H9 (cell line): ENCODE measurements around the gene MCFD2. TPM values are rescaled to one million over a fixed set of nuclear protein-coding genes. Genes with fewer than 3 reads are reported as not detected.

ENCODE experiments used
- DNase-seq: peaks from one replicate; pipeline ENCODE4 v3.0.0-alpha.2; 2017
- H2AFZ ChIP-seq: one replicate; pipeline ENCODE4 v1.6.1; 2013; ENCODE audit warnings: mild to moderate bottlenecking, low read length, control low read depth, moderate library complexity
- H2AK5ac ChIP-seq: 2 replicates; pipeline ENCODE4 v1.6.1; 2013; ENCODE audit warnings: low read length, control low read depth, mixed read lengths; ENCODE audit not compliant: insufficient read length
- H2BK120ac ChIP-seq: one replicate; pipeline ENCODE4 v1.6.1; 2013; ENCODE audit warnings: low read depth, mild to moderate bottlenecking, low read length, control low read depth, inconsistent platforms; ENCODE audit not compliant: poor library complexity, severe bottlenecking
- H2BK12ac ChIP-seq: 2 replicates; pipeline ENCODE4 v1.6.1; 2013; ENCODE audit warnings: low read length, control low read depth, mixed read lengths, low read depth; ENCODE audit not compliant: insufficient read length
- H2BK15ac ChIP-seq: 2 replicates; pipeline ENCODE4 v1.6.1; 2013; ENCODE audit warnings: low read depth, low read length, control low read depth
- H2BK20ac ChIP-seq: one replicate; pipeline ENCODE4 v1.6.1; 2013; ENCODE audit warnings: low read depth, mild to moderate bottlenecking, low read length, control low read depth, inconsistent platforms; ENCODE audit not compliant: poor library complexity, severe bottlenecking
- H2BK5ac ChIP-seq: 2 replicates; pipeline ENCODE4 v1.6.1; 2013; ENCODE audit warnings: low read length, control low read depth, mixed read lengths; ENCODE audit not compliant: insufficient read length
- H3K14ac ChIP-seq: 2 replicates; pipeline ENCODE4 v1.6.1; 2013; ENCODE audit warnings: low read length, control low read depth; ENCODE audit not compliant: insufficient read depth
- H3K18ac ChIP-seq: 2 replicates; pipeline ENCODE4 v1.6.1; 2013; ENCODE audit warnings: low read depth, mild to moderate bottlenecking, mixed read lengths, low read length, control low read depth; ENCODE audit not compliant: insufficient read length
- H3K23ac ChIP-seq: 2 replicates; pipeline ENCODE4 v1.6.1; 2013; ENCODE audit warnings: low read length, control low read depth, mixed read lengths, low read depth; ENCODE audit not compliant: insufficient read length
- H3K23me2 ChIP-seq: 2 replicates; pipeline ENCODE4 v1.6.1; 2013; ENCODE audit warnings: low read depth, mild to moderate bottlenecking, mixed read lengths, low read length, control low read depth; ENCODE audit not compliant: insufficient read length, poor library complexity, severe bottlenecking
- H3K27ac ChIP-seq: 2 replicates; pipeline ENCODE4 v1.5.1; 2013; ENCODE audit warnings: low read length, control low read depth, mixed read lengths, low read depth; ENCODE audit not compliant: insufficient read length
- H3K27me3 ChIP-seq: 2 replicates; pipeline ENCODE4 v1.6.1; 2013; ENCODE audit warnings: low read length, control low read depth, inconsistent platforms; ENCODE audit not compliant: insufficient read depth
- H3K4ac ChIP-seq: 2 replicates; pipeline ENCODE4 v1.6.1; 2013; ENCODE audit warnings: low read depth, mild to moderate bottlenecking, control low read depth, inconsistent platforms, low read length, moderate library complexity
- H3K4me1 ChIP-seq: 2 replicates; pipeline ENCODE4 v1.6.1; 2013; ENCODE audit warnings: low read length, control low read depth, inconsistent platforms; ENCODE audit not compliant: insufficient read depth
- H3K4me2 ChIP-seq: 2 replicates; pipeline ENCODE4 v1.6.1; 2013; ENCODE audit warnings: low read length, control low read depth, mixed read lengths; ENCODE audit not compliant: insufficient read length, insufficient read depth
- H3K56ac ChIP-seq: 2 replicates; pipeline ENCODE4 v1.6.1; 2013; ENCODE audit warnings: low read depth, mild to moderate bottlenecking, mixed read lengths, low read length, control low read depth; ENCODE audit not compliant: insufficient read length
- H3K79me1 ChIP-seq: 2 replicates; pipeline ENCODE4 v1.6.1; 2013; ENCODE audit warnings: low read depth, mild to moderate bottlenecking, moderate library complexity, low read length, control low read depth, inconsistent platforms; ENCODE audit not compliant: insufficient read depth, poor library complexity, severe bottlenecking
- H3K79me2 ChIP-seq: 2 replicates; pipeline ENCODE4 v1.6.1; 2013; ENCODE audit warnings: low read length, control low read depth, inconsistent platforms; ENCODE audit not compliant: insufficient read depth
- H3K9ac ChIP-seq: 2 replicates; pipeline ENCODE4 v1.6.1; 2013; ENCODE audit warnings: low read length, control low read depth, mixed read lengths; ENCODE audit not compliant: insufficient read length; ENCODE audit errors: extremely low read depth
- H3K9me3 ChIP-seq: one replicate; pipeline ENCODE4 v1.6.1; 2013; ENCODE audit warnings: low read depth, low read length, inconsistent platforms; ENCODE audit not compliant: control insufficient read depth
- H3T11ph ChIP-seq: one replicate; pipeline ENCODE4 v1.6.1; 2013; ENCODE audit warnings: mild to moderate bottlenecking, low read length, control low read depth, inconsistent platforms
- H4K20me1 ChIP-seq: one replicate; pipeline ENCODE4 v1.6.1; 2013; ENCODE audit not compliant: control insufficient read depth, insufficient read length, insufficient read depth
- H4K5ac ChIP-seq: 2 replicates; pipeline ENCODE4 v1.6.1; 2013; ENCODE audit warnings: low read depth, mild to moderate bottlenecking, mixed read lengths, low read length, control low read depth; ENCODE audit not compliant: insufficient read length
- H4K8ac ChIP-seq: replicated peaks from 2 replicates; pipeline ENCODE4 v1.6.1; 2013; ENCODE audit warnings: low read length, control low read depth, mixed read lengths, low read depth; ENCODE audit not compliant: insufficient read length
- H4K91ac ChIP-seq: 2 replicates; pipeline ENCODE4 v1.6.1; 2013; ENCODE audit warnings: low read depth, mild to moderate bottlenecking, moderate library complexity, mixed read lengths, low read length, control low read depth; ENCODE audit not compliant: insufficient read length
- H3K27ac Mint-ChIP-seq, 3 experiments: 2 replicates in 2 of 3; 3 replicates in 1 of 3; pipeline ENCODE4 v1.8.0; 2020 to 2021; ENCODE audit warnings: mixed read lengths in 3 of 3, mild to moderate bottlenecking in 1 of 3, moderate library complexity in 1 of 3
- H3K27me3 Mint-ChIP-seq: 2 replicates; pipeline ENCODE4 v1.8.0; 2021; ENCODE audit warnings: low read depth, mild to moderate bottlenecking, moderate library complexity, mixed read lengths
- H3K36me3 Mint-ChIP-seq, 3 experiments: 2 replicates in 2 of 3; 3 replicates in 1 of 3; pipeline ENCODE4 v1.8.0; 2020 to 2021; ENCODE audit warnings: low read depth in 3 of 3, mixed read lengths in 3 of 3; ENCODE audit not compliant: insufficient read depth in 1 of 3
- H3K4me1 Mint-ChIP-seq, 2 experiments: 2 replicates each; pipeline ENCODE4 v1.8.0; 2020; ENCODE audit warnings: mixed read lengths in 2 of 2
- H3K4me3 Mint-ChIP-seq, 2 experiments: 2 replicates in 1 of 2; 3 replicates in 1 of 2; pipeline ENCODE4 v1.8.0; 2020 to 2021; ENCODE audit warnings: mild to moderate bottlenecking in 2 of 2, mixed read lengths in 2 of 2, moderate library complexity in 1 of 2
- H3K9me3 Mint-ChIP-seq, 2 experiments: 2 replicates in 1 of 2; 3 replicates in 1 of 2; pipeline ENCODE4 v1.8.0; 2020; ENCODE audit warnings: mild to moderate bottlenecking in 2 of 2, mixed read lengths in 2 of 2, moderate library complexity in 1 of 2
- CTCF ChIP-seq: fragments of 200-600 bp; sonication (generic); conservative IDR thresholded peaks from 3 replicates; pipeline ENCODE4 v1.8.0; 2021; ENCODE audit warnings: antibody characterized with exemption, mild to moderate bottlenecking
- WGBS: extraction: QIAGEN DNeasy Blood & Tissue Kit; methylation state at CpG from one replicate; pipeline ENCODE4 v1.1.7; 2013; ENCODE audit warnings: missing lambda C conversion rate, low lambda C conversion rate, mixed read lengths; ENCODE audit not compliant: insufficient read length; ENCODE audit errors: extremely low coverage; 5-methylcytosine and 5-hydroxymethylcytosine counted together
- total RNA-seq: library from RNA; stranded (reverse); gene quantifications from 2 replicates; pipeline ENCODE4 v1.2.1, GENCODE V29; 2021

Gene MCFD2
- total RNA-seq, 1 experiment from 2014 or later = 64.6 TPM

- Histone ChIP-seq H4K20me1 (no peaks in the 10 kb centered on the region), H3K4me1 (no peaks in the 10 kb centered on the region), H2BK120ac (no peak overlapping the region), H3K14ac (no peak overlapping the region), H2BK15ac (no peak overlapping the region), H3K23ac (no peak overlapping the region), H3T11ph (no peak overlapping the region), H3K23me2 (no peaks in the 10 kb centered on the region), H4K5ac (no peak overlapping the region), H3K9ac (no peak overlapping the region), H3K4me2 (no peak overlapping the region), H3K18ac (no peak overlapping the region), H3K79me2 (no peaks in the 10 kb centered on the region), H3K9me3 (no peaks in the 10 kb centered on the region), H3K27me3 (no peaks in the 10 kb centered on the region), H3K79me1 (no peaks in the 10 kb centered on the region), H4K91ac (no peak overlapping the region), H3K27ac (no peak overlapping the region), H2BK20ac (no peak overlapping the region), H2BK12ac (no peak overlapping the region), H2AFZ (no peak overlapping the region), H4K8ac (no peak overlapping the region), H2BK5ac (no peak overlapping the region), H2AK5ac (no peak overlapping the region), H3K56ac (no peak overlapping the region), H3K4ac (no peak overlapping the region)
- Mint-ChIP-seq H3K27me3 (0 out of 2 replicates have a peak, but pooled peaks cover 3% of the 10 kb centered on the region), H3K9me3 (0 out of 5 replicates have a peak, but pooled peaks cover 0 to 2% of the 10 kb centered on the region in 2 experiments), H3K4me3 (no peak overlapping the region), H3K36me3 (no peaks in the 10 kb centered on the region), H3K27ac (no peak overlapping the region; a peak in 2 of 7 replicates), H3K4me1 (no peaks in the 10 kb centered on the region)
- no CpG with 5 or more reads among the region's 13 CpGs for WGBS
- TF ChIP-seq CTCF = no peak
- DNase-seq = no peak
Measured at GRCh38 chr2:46857871-46858701, 57.5 kb downstream of the MCFD2 start.
